Testis (tissue), 3 donors: ENCODE measurements around the gene XRCC1. TPM values are rescaled to one million over a fixed set of nuclear protein-coding genes. Genes with fewer than 3 reads are reported as not detected.
"Not testable (repeated sequence)": the region's sequence is repeated elsewhere in the genome, so short reads cannot be mapped to it uniquely, and the experiment has no call there.

Experiments
- DNase-seq: peaks from one replicate; pipeline ENCODE4 v3.0.0-alpha.2; 2019
- H3K27ac ChIP-seq, 2 donors: fragments of 200-600 bp; sonication (generic); one replicate each; pipeline ENCODE4 v1.5.1; 2019
- H3K27me3 ChIP-seq: fragments of 200-600 bp; sonication (generic); one replicate; pipeline ENCODE4 v1.5.1; 2019
- H3K36me3 ChIP-seq: fragments of 200-600 bp; sonication (generic); one replicate; pipeline ENCODE4 v1.5.1; 2017; ENCODE audit warnings: low read depth; ENCODE audit errors: missing control alignments
- H3K4me1 ChIP-seq: fragments of 200-600 bp; sonication (generic); one replicate; pipeline ENCODE4 v1.5.1; 2019
- H3K4me3 ChIP-seq, 2 donors: fragments of 200-600 bp; sonication (generic); one replicate each; pipeline ENCODE4 v1.5.1; 2017 to 2019
- H3K9me3 ChIP-seq: fragments of 200-600 bp; sonication (generic); one replicate; pipeline ENCODE4 v1.5.1; 2017
- CTCF ChIP-seq, 3 experiments: fragments of 450-650 bp in 2 of 3; fragments of 200-600 bp in 1 of 3; sonication (generic) in 1 of 3; IDR thresholded peaks; one replicate each; pipeline ENCODE4 v1.5.1; 2016 to 2019; ENCODE audit warnings: antibody characterized with exemption in 3 of 3, mild to moderate bottlenecking in 2 of 3, moderate library complexity in 1 of 3
- POLR2A ChIP-seq: fragments of 450-650 bp; IDR thresholded peaks from one replicate; pipeline ENCODE4 v1.6.1; 2017; ENCODE audit warnings: antibody characterized with exemption, mild to moderate bottlenecking, moderate library complexity
- WGBS, 2 donors: methylation state at CpG; one replicate each; pipeline ENCODE4 v1.1.5; 2018; 5-methylcytosine and 5-hydroxymethylcytosine counted together
- intact Hi-C: fragments of 100-400 bp; cut with DNase I; formaldehyde crosslinking; loops from one replicate; pipeline ENCODE4 v1.15.1; 2023; ENCODE audit warnings: low total_unique reads
- polyA plus RNA-seq: library from polyadenylated mRNA; stranded (reverse); fragments of 350-450 nt; fragmentation: Illumina TruSeq; extraction: RNeasy Lipid Tissue Mini Kit (QIAGEN cat#74804); gene quantifications from one replicate; pipeline ENCODE4 v1.2.3, GENCODE V29; 2014; ENCODE audit warnings: low read depth, low replicate concordance; ENCODE audit not compliant: insufficient read depth
- total RNA-seq, 2 donors: library from RNA; depleted of rRNA; stranded (reverse); fragments of >200 nt; gene quantifications; one replicate each; pipeline ENCODE4 v1.2.3, GENCODE V29; 2016

Gene XRCC1
- total and polyA plus RNA-seq, 3 donors from 2014 or later = 40.6 to 49.1 (median 44.8) TPM

- H3K36me3 ChIP-seq = no peaks in the 10 kb centered on the region
- DNase-seq = no peak
- intact Hi-C loops = no loop called here
- no peak overlapping the region for H3K27ac ChIP-seq
- H3K4me1 ChIP-seq = no peaks in the 10 kb centered on the region
- 88 to 94% methylated on average over 4 of the region's 4 CpGs for WGBS, 2 donors
- TF ChIP-seq CTCF (IDR thresholded peaks at IDR 0.05) (no peak), POLR2A (no peak)
- no peak overlapping the region for H3K4me3 ChIP-seq
- no peaks in the 10 kb centered on the region for H3K9me3 ChIP-seq
- no peaks in the 10 kb centered on the region for H3K27me3 ChIP-seq
These were observed 21.7 kb downstream of the XRCC1 start for GRCh38 chr19:43553656-43554055.

GRCh38 chr19:43552616-43553015, 22.7 kb downstream of the XRCC1 start:
- Histone ChIP-seq H3K4me3 (no peak overlapping the region), H3K27ac (no peak overlapping the region), H3K36me3 (no peaks in the 10 kb centered on the region), H3K9me3 (no peaks in the 10 kb centered on the region), H3K27me3 (no peaks in the 10 kb centered on the region), H3K4me1 (no peaks in the 10 kb centered on the region)
- no peak for DNase-seq
- 100% methylated on average over 2 to 3 of the region's 3 CpGs for WGBS, 2 donors
- intact Hi-C loops = no loop called here
- no peak for TF ChIP-seq POLR2A
- TF ChIP-seq CTCF (IDR thresholded peaks at IDR 0.05) = no peak

- no peak for DNase-seq
- Histone ChIP-seq H3K36me3 (no peaks in the 10 kb centered on the region), H3K4me1 (no peaks in the 10 kb centered on the region), H3K9me3 (no peaks in the 10 kb centered on the region), H3K4me3 (no peak overlapping the region), H3K27ac (no peak overlapping the region), H3K27me3 (no peaks in the 10 kb centered on the region)
- intact Hi-C loops = no loop called here
- WGBS, 2 donors = 84 to 93% methylated on average over 3 of the region's 3 CpGs
- TF ChIP-seq POLR2A (no peak), CTCF (IDR thresholded peaks at IDR 0.05) (no peak)
These were observed 23.2 kb downstream of the XRCC1 start for GRCh38 chr19:43552198-43552450.

DNA sequence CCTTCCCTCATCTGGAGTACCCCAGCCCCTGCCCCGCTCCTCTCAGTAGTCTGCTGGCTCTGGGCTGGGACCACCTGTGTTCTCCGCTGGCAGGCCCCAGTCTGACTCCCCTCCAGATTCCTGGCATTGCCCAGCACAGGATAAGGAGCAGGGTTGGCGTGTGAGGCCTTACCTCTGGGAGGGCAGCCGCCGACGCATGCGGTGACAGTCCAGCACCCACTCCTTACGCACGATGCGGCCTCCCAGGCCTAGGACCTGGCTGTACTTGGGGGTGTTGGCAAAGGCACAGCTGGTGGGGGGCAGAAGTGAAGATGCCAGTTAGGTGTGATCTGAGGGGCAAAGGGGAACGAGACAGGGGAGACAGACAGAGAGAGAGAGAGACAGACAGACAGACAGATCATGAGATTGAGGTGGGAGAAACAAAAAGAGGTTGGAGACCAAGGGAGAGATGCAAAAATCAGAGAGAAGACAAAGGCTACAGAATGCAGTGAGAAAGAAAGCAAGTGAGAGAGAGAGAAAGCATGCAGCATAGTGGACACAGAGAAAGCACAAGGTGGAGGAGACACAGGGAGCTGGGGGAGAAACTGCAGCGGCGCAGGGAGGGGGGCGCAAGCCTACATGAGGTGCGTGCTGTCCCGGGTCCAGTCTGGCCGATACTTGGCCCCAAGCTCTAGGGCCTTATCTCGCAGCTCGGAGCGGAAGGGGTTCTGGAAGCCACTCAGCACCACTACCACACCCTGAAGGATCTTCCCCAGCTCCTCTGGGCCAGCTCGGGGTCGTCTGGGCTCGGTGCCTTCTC, 23.7 kb downstream of the XRCC1 start:
- Histone ChIP-seq H3K27me3 (no peaks in the 10 kb centered on the region), H3K4me3 (no peak overlapping the region), H3K27ac (no peak overlapping the region), H3K9me3 (no peaks in the 10 kb centered on the region), H3K36me3 (no peaks in the 10 kb centered on the region), H3K4me1 (no peaks in the 10 kb centered on the region)
- intact Hi-C loops = no loop called here
- DNase-seq = no peak
- TF ChIP-seq CTCF (IDR thresholded peaks at IDR 0.05) (no peak), POLR2A (no peak)
- WGBS, 2 donors = 91 to 92% methylated on average over 20 to 23 of the region's 23 CpGs

- DNase-seq = no peak
- TF ChIP-seq POLR2A (no peak), CTCF (IDR thresholded peaks at IDR 0.05) (no peak)
- WGBS, 2 donors = 90 to 93% methylated on average over 2 of the region's 2 CpGs
- no peaks in the 10 kb centered on the region for H3K4me1 ChIP-seq
- no peaks in the 10 kb centered on the region for H3K36me3 ChIP-seq
- intact Hi-C loops = no loop called here
- H3K4me3 ChIP-seq = no peak overlapping the region
- no peaks in the 10 kb centered on the region for H3K9me3 ChIP-seq
- no peak overlapping the region for H3K27ac ChIP-seq
- no peaks in the 10 kb centered on the region for H3K27me3 ChIP-seq
These were observed 26.6 kb downstream of the XRCC1 start for GRCh38 chr19:43548706-43549105.

DNA sequence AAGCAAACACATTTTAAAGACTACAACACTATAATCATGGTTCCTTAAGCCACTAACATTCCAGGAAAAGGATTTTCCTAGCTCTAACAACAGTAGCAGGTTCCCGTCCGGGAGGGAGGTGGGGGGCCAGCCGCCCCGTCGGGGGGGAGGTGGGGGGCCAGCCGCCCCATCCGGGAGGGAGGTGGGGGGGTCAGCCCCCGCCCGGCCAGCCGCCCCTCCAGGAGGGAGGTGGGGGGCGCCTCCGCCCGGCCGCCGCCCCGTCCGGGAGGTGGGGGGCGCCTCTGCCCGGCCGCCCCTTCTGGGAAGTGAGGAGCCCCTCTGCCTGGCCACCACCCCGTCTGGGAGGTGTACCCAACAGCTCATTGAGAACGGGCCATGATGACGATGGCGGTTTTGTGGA, 27.4 kb downstream of the XRCC1 start:
- H3K4me3 ChIP-seq, H3K27ac ChIP-seq, DNase-seq, H3K4me1 ChIP-seq, H3K36me3 ChIP-seq, H3K9me3 ChIP-seq, H3K27me3 ChIP-seq, intact Hi-C loops: not testable (repeated sequence)
- 89 to 95% methylated on average over 3 to 12 of the region's 24 CpGs for WGBS, 2 donors
